GM23338 (cell line): ENCODE data around the gene FLNA. TPM values are rescaled to one million over a fixed set of nuclear protein-coding genes. Genes with fewer than 3 reads are reported as not detected.

Experiments
- ATAC-seq: fragments of 200-7000 bp; cut with Tn5 transposase; 3 replicates; pipeline ENCODE4 v1.9.1; 2020
- DNase-seq: peaks from one replicate; pipeline ENCODE4 v3.0.0-alpha.2; 2015; ENCODE audit warnings: low spot score
- H2AFZ ChIP-seq: fragments of 200-600 bp; sonication (generic); 2 replicates; pipeline ENCODE4 v1.8.0; 2016; ENCODE audit warnings: antibody characterized with exemption, mild to moderate bottlenecking, moderate library complexity
- H3F3A ChIP-seq: fragments of 200-600 bp; sonication (generic); replicated peaks from 2 replicates; pipeline ENCODE4 v1.8.0; 2017; ENCODE audit warnings: antibody characterized with exemption, mixed run types, low read depth
- H3K27ac ChIP-seq: fragments of 200-600 bp; sonication (generic); 2 replicates; pipeline ENCODE4 v1.6.1; 2016; ENCODE audit warnings: low read depth
- H3K27me3 ChIP-seq: fragments of 200-600 bp; sonication (generic); 2 replicates; pipeline ENCODE4 v1.8.0; 2016; ENCODE audit warnings: mild to moderate bottlenecking, mixed run types, moderate library complexity; ENCODE audit not compliant: insufficient read depth
- H3K36me3 ChIP-seq: fragments of 200-600 bp; sonication (generic); 2 replicates; pipeline ENCODE4 v1.8.0; 2016; ENCODE audit warnings: mild to moderate bottlenecking; ENCODE audit not compliant: insufficient read depth
- H3K4me1 ChIP-seq: fragments of 200-600 bp; sonication (generic); 2 replicates; pipeline ENCODE4 v1.8.0; 2016; ENCODE audit warnings: mild to moderate bottlenecking, moderate library complexity; ENCODE audit not compliant: insufficient read depth
- H3K4me2 ChIP-seq: fragments of 200-600 bp; sonication (generic); 2 replicates; pipeline ENCODE4 v1.7.1; 2017; ENCODE audit warnings: mixed run types
- H3K4me3 ChIP-seq: fragments of 200-600 bp; sonication (generic); 2 replicates; pipeline ENCODE4 v1.6.1; 2016; ENCODE audit warnings: mixed run types
- H3K79me2 ChIP-seq: fragments of 200-600 bp; sonication (generic); replicated peaks from 2 replicates; pipeline ENCODE4 v1.8.0; 2017; ENCODE audit warnings: mild to moderate bottlenecking; ENCODE audit not compliant: insufficient read depth
- H3K9me2 ChIP-seq: fragments of 200-600 bp; sonication (generic); 2 replicates; pipeline ENCODE4 v1.8.0; 2017; ENCODE audit not compliant: insufficient read depth
- H4K20me1 ChIP-seq: fragments of 200-600 bp; sonication (generic); replicated peaks from 2 replicates; pipeline ENCODE4 v1.8.0; 2017; ENCODE audit warnings: mild to moderate bottlenecking; ENCODE audit not compliant: insufficient read depth
- H3K27ac Mint-ChIP-seq: 2 replicates; pipeline ENCODE4 v1.8.0; 2020; ENCODE audit warnings: inconsistent platforms, mild to moderate bottlenecking, moderate library complexity, mixed read lengths
- H3K27me3 Mint-ChIP-seq: 3 replicates; pipeline ENCODE4 v1.8.0; 2022; ENCODE audit warnings: low read depth, mild to moderate bottlenecking, moderate library complexity, mixed read lengths, inconsistent platforms; ENCODE audit not compliant: insufficient read depth, poor library complexity
- H3K36me3 Mint-ChIP-seq: 3 replicates; pipeline ENCODE4 v1.8.0; 2021; ENCODE audit warnings: low read depth, mild to moderate bottlenecking, inconsistent platforms, moderate library complexity, mixed read lengths
- H3K4me1 Mint-ChIP-seq: 3 replicates; pipeline ENCODE4 v1.8.0; 2020; ENCODE audit warnings: mild to moderate bottlenecking, inconsistent platforms, mixed read lengths
- H3K4me3 Mint-ChIP-seq: 3 replicates; pipeline ENCODE4 v1.8.0; 2021; ENCODE audit warnings: moderate library complexity, mild to moderate bottlenecking, inconsistent platforms, mixed read lengths
- H3K9me3 Mint-ChIP-seq: 3 replicates; pipeline ENCODE4 v1.8.0; 2020; ENCODE audit warnings: moderate library complexity, mild to moderate bottlenecking, inconsistent platforms, mixed read lengths
- CREB1 ChIP-seq: fragments of 250-450 bp; sonication (Bioruptor Pico); IDR thresholded peaks from 2 replicates; pipeline ENCODE4 v1.5.0; 2020; ENCODE audit warnings: low read depth, mild to moderate bottlenecking, moderate library complexity
- JUNB ChIP-seq: IDR thresholded peaks from one replicate; pipeline ENCODE4 v1.6.1; 2016; ENCODE audit warnings: antibody characterized with exemption; ENCODE audit not compliant: unreplicated experiment
- NANOG ChIP-seq: IDR thresholded peaks from 2 replicates; pipeline ENCODE4 v1.6.1; 2016; ENCODE audit warnings: antibody characterized with exemption, borderline replicate concordance
- STAT1 ChIP-seq: IDR thresholded peaks from one replicate; pipeline ENCODE4 v1.6.1; 2016; ENCODE audit warnings: antibody characterized with exemption; ENCODE audit not compliant: unreplicated experiment
- polyA plus RNA-seq: library from polyadenylated mRNA; unstranded; fragments of >200 nt; fragmentation: Nextera tagmentation; extraction: Ambion mirVana; gene quantifications from 2 replicates; pipeline ENCODE4 v1.2.1, GENCODE V29; 2016
- total RNA-seq: library from RNA; depleted of rRNA; stranded (reverse); fragments of >200 nt; shearing (Covaris generic); gene quantifications from 2 replicates; pipeline ENCODE4 v1.2.3, GENCODE V29; 2014
- TF ChIP-seq, protein P1 (sequence below), 2 experiments: fragments of 200-600 bp in 1 of 2; sonication (generic) in 1 of 2; conservative IDR thresholded peaks; 2 replicates each; pipeline versions ENCODE4 v1.5.1 to v1.6.1; 2016 to 2017; ENCODE audit warnings: antibody characterized with exemption in 2 of 2, low read depth in 2 of 2, mild to moderate bottlenecking in 2 of 2, moderate library complexity in 1 of 2
- TF ChIP-seq, protein P2 (sequence below): IDR thresholded peaks from one replicate; pipeline ENCODE4 v1.6.1; 2018; ENCODE audit warnings: antibody characterized with exemption; ENCODE audit not compliant: unreplicated experiment

The FLNA gene
- total and polyA plus RNA-seq, 2 experiments from 2014 or later: 579 to 1,445 TPM

DNA sequence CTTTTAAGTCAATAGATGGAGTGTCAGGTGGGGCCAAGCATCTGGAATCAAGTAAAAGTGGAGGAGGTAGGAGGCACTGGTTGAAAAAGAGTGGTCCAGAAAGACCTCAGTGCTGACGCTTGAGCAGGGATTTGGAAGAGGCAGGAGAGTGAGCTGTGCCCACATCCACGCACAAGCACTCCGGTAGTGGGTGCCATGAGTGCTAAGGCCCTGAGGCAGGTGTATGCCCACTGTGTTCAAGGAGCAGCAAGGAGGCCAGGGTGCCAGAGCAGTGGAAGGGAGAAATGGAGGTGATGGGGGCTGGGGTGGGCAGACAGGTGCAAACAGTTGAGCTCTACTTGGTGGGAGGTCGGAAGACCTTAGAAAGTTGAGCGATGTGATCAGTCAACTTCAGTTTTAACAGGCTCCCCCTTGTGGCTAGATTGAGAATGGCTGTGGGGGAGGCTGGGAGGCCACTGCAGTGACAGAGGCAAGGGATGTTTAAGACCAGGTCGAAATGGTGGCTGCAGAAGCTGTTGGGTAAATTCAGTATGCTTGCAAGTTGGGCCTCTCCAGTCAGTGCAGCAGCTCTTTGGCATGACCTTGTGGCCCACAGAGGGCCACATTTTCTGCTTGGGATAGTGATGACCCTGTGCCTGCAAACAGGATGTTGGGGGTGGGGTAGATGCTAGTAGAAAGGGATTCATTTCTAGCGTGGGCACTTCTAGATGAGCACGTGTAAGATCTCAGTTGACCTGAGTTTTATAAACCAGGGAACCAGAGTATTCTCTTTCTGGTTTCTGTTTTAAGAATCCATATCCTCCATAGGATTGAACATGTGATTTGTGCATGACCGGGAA lies 66.1 kb downstream of the FLNA start:
- H3K27me3 ChIP-seq: no peaks in the 10 kb centered on the region
- ATAC-seq (peak; percentile 88), DNase-seq (peak; percentile 74)
- H3K4me2 ChIP-seq: no peak overlapping the region
- H3K36me3 Mint-ChIP-seq: no peaks in the 10 kb centered on the region
- H3K27ac ChIP-seq: no peak overlapping the region
- no peak overlapping the region for H3K4me3 Mint-ChIP-seq
- no peak overlapping the region for H3K4me3 ChIP-seq
- TF ChIP-seq, protein P1, sequence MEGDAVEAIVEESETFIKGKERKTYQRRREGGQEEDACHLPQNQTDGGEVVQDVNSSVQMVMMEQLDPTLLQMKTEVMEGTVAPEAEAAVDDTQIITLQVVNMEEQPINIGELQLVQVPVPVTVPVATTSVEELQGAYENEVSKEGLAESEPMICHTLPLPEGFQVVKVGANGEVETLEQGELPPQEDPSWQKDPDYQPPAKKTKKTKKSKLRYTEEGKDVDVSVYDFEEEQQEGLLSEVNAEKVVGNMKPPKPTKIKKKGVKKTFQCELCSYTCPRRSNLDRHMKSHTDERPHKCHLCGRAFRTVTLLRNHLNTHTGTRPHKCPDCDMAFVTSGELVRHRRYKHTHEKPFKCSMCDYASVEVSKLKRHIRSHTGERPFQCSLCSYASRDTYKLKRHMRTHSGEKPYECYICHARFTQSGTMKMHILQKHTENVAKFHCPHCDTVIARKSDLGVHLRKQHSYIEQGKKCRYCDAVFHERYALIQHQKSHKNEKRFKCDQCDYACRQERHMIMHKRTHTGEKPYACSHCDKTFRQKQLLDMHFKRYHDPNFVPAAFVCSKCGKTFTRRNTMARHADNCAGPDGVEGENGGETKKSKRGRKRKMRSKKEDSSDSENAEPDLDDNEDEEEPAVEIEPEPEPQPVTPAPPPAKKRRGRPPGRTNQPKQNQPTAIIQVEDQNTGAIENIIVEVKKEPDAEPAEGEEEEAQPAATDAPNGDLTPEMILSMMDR (conservative IDR thresholded peaks at IDR 0.05; ENCODE audit: low read depth in 2 of 2): peak; percentile 64 to 72
- no peak for TF ChIP-seq JUNB
- peaks cover 13% of the 10 kb centered on the region; the same call in 2 of the 3 replicates for H3K4me1 Mint-ChIP-seq
- H3K36me3 ChIP-seq: no peaks in the 10 kb centered on the region
- H3K4me1 ChIP-seq: no peaks in the 10 kb centered on the region
- no peaks in the 10 kb centered on the region for H3K9me2 ChIP-seq
- no peaks in the 10 kb centered on the region; the same call in 2 of the 3 replicates for H3K9me3 Mint-ChIP-seq
- H3F3A ChIP-seq: no peaks in the 10 kb centered on the region
- no peaks in the 10 kb centered on the region for H3K79me2 ChIP-seq
- peaks cover 4% of the 10 kb centered on the region for H3K27me3 Mint-ChIP-seq
- H3K27ac Mint-ChIP-seq: no peak overlapping the region
- H4K20me1 ChIP-seq: no peaks in the 10 kb centered on the region
- no peak overlapping the region for H2AFZ ChIP-seq

DNA sequence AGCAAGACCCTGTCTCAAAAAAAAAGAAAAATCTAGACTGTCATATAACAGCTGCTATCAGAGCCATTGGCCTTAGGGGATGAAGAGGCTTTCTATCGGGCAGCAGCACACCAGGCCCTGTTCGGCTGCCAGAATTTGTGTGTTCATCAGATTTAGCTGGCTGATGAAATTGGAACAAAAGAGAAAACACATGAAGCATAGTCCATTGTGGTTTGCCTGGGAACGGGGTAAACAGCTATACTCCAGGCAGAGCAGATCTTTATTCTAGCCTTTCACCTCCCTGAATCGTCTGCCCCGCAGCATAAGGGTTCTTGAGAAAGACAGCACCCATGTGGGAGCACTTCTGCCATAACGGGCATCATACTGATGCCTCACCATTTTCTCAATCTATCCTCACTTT lies 67.2 kb downstream of the FLNA start:
- Histone ChIP-seq H3F3A (no peaks in the 10 kb centered on the region), H3K27me3 (no peaks in the 10 kb centered on the region), H3K79me2 (no peaks in the 10 kb centered on the region), H3K36me3 (no peaks in the 10 kb centered on the region), H3K4me1 (no peaks in the 10 kb centered on the region), H3K9me2 (no peaks in the 10 kb centered on the region), H2AFZ (no peak overlapping the region), H3K4me3 (no peak overlapping the region), H3K27ac (no peak overlapping the region), H3K4me2 (no peak overlapping the region), H4K20me1 (no peaks in the 10 kb centered on the region)
- no peak for DNase-seq
- no peak overlapping the region for H3K27ac Mint-ChIP-seq
- peaks cover 6% of the 10 kb centered on the region for H3K27me3 Mint-ChIP-seq
- TF ChIP-seq CREB1 (CRISPR knock-in tag) (no peak), NANOG (no peak), JUNB (no peak)
- no peak overlapping the region for H3K4me3 Mint-ChIP-seq
- no peaks in the 10 kb centered on the region for H3K36me3 Mint-ChIP-seq
- peaks cover 13% of the 10 kb centered on the region; the same call in 2 of the 3 replicates for H3K4me1 Mint-ChIP-seq
- no peak for ATAC-seq
- no peaks in the 10 kb centered on the region; the same call in 2 of the 3 replicates for H3K9me3 Mint-ChIP-seq

DNA sequence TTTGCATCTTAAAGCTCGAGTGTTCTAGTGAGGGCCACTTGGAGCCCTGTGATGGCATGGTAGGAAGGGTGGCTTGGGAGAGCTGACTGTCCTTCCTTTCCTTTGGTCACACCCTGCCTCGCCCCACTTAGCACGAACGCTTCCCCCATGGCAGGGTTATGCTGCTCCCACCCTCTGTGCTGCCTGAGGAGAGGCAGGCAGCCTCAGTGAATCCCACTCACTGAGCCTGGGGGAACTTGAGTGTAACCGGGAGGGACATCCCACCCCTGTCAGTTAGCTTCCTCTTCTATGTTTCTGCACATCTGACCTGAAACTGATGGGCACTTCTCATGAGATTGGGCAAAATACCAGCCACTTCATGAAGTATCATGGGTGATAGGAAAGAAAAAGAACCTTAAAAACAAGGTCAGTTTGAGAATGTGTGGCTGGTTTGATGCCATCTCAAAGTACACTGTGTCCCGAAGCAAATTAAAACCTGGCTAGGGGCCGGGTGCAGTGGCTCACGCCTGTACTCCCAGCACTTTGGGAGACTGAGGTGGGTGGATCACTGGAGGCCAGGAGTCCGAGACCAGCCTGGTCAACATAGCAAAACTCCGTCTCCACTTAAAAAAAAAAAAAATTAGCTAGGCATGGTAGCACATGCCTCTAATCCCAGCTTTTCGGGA lies 68.8 kb downstream of the FLNA start:
- Histone ChIP-seq H2AFZ (no peak overlapping the region), H3K79me2 (no peaks in the 10 kb centered on the region), H3K9me2 (no peaks in the 10 kb centered on the region), H3K4me3 (no peak overlapping the region), H3K4me1 (no peaks in the 10 kb centered on the region), H3K4me2 (no peak overlapping the region), H3K36me3 (no peaks in the 10 kb centered on the region), H4K20me1 (no peaks in the 10 kb centered on the region), H3F3A (no peaks in the 10 kb centered on the region), H3K27ac (no peak overlapping the region), H3K27me3 (no peaks in the 10 kb centered on the region)
- H3K4me1 Mint-ChIP-seq: peaks cover 13% of the 10 kb centered on the region; the same call in 2 of the 3 replicates
- H3K9me3 Mint-ChIP-seq: no peaks in the 10 kb centered on the region
- no peak overlapping the region for H3K4me3 Mint-ChIP-seq
- H3K27me3 Mint-ChIP-seq: peaks cover 6% of the 10 kb centered on the region
- H3K36me3 Mint-ChIP-seq: no peaks in the 10 kb centered on the region
- H3K27ac Mint-ChIP-seq: no peak overlapping the region
- no peak for DNase-seq
- no peak for TF ChIP-seq NANOG
- TF ChIP-seq STAT1: no peak
- TF ChIP-seq, protein P2, sequence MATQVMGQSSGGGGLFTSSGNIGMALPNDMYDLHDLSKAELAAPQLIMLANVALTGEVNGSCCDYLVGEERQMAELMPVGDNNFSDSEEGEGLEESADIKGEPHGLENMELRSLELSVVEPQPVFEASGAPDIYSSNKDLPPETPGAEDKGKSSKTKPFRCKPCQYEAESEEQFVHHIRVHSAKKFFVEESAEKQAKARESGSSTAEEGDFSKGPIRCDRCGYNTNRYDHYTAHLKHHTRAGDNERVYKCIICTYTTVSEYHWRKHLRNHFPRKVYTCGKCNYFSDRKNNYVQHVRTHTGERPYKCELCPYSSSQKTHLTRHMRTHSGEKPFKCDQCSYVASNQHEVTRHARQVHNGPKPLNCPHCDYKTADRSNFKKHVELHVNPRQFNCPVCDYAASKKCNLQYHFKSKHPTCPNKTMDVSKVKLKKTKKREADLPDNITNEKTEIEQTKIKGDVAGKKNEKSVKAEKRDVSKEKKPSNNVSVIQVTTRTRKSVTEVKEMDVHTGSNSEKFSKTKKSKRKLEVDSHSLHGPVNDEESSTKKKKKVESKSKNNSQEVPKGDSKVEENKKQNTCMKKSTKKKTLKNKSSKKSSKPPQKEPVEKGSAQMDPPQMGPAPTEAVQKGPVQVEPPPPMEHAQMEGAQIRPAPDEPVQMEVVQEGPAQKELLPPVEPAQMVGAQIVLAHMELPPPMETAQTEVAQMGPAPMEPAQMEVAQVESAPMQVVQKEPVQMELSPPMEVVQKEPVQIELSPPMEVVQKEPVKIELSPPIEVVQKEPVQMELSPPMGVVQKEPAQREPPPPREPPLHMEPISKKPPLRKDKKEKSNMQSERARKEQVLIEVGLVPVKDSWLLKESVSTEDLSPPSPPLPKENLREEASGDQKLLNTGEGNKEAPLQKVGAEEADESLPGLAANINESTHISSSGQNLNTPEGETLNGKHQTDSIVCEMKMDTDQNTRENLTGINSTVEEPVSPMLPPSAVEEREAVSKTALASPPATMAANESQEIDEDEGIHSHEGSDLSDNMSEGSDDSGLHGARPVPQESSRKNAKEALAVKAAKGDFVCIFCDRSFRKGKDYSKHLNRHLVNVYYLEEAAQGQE: no peak
- TF ChIP-seq, protein P1 (conservative IDR thresholded peaks at IDR 0.05; ENCODE audit: low read depth in 2 of 2): no peak
- no peak for ATAC-seq
